ENCODE results near the gene TBC1D10A. TPM values are rescaled to one million over a fixed set of nuclear protein-coding genes. Genes with fewer than 3 reads are reported as not detected.

The TBC1D10A gene
- total RNA-seq, 2 experiments from 2014 or later: 20.5 to 21.1 TPM

DNA sequence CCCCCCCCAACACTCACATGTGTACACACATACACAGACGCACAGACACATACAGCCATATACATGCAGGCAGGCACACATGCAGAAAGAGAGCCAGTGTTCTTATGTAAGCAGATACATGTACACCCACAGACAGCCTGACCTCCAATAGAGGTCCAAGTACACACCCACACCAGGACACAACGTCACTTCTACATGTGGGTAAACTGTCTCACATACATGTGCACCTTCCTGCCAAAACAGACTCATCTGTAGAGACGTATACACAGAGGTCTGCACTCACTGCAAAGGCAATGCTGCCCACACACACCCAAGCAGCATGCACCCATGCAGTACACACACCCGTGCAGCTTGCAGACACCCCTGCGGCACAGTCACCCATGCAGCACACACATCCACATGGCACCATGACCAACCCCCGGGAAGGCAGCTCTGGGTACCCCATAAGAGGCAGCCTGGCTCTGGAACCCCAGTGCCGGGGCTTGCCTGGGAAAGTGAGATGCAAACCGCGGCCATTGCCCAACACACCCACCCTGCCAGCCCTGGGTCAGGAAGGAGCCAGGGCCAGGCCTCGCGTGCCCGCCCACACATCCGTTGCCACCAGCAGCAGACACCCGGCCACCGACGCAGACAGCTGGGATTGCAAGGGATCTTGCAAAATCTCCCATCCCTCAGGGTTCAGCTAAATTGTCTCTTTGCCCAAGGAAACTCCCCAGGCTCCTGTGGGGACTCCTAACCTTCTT is 47.5 kb downstream of the TBC1D10A start:
- TF ChIP-seq, protein P1, sequence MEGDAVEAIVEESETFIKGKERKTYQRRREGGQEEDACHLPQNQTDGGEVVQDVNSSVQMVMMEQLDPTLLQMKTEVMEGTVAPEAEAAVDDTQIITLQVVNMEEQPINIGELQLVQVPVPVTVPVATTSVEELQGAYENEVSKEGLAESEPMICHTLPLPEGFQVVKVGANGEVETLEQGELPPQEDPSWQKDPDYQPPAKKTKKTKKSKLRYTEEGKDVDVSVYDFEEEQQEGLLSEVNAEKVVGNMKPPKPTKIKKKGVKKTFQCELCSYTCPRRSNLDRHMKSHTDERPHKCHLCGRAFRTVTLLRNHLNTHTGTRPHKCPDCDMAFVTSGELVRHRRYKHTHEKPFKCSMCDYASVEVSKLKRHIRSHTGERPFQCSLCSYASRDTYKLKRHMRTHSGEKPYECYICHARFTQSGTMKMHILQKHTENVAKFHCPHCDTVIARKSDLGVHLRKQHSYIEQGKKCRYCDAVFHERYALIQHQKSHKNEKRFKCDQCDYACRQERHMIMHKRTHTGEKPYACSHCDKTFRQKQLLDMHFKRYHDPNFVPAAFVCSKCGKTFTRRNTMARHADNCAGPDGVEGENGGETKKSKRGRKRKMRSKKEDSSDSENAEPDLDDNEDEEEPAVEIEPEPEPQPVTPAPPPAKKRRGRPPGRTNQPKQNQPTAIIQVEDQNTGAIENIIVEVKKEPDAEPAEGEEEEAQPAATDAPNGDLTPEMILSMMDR (IDR thresholded peaks at IDR 0.05): no peak
- intact Hi-C loops (cut with micrococcal nuclease): no loop called here
- H3K36me3 Mint-ChIP-seq (ENCODE audit: low read depth): no peaks in the 10 kb centered on the region

DNA sequence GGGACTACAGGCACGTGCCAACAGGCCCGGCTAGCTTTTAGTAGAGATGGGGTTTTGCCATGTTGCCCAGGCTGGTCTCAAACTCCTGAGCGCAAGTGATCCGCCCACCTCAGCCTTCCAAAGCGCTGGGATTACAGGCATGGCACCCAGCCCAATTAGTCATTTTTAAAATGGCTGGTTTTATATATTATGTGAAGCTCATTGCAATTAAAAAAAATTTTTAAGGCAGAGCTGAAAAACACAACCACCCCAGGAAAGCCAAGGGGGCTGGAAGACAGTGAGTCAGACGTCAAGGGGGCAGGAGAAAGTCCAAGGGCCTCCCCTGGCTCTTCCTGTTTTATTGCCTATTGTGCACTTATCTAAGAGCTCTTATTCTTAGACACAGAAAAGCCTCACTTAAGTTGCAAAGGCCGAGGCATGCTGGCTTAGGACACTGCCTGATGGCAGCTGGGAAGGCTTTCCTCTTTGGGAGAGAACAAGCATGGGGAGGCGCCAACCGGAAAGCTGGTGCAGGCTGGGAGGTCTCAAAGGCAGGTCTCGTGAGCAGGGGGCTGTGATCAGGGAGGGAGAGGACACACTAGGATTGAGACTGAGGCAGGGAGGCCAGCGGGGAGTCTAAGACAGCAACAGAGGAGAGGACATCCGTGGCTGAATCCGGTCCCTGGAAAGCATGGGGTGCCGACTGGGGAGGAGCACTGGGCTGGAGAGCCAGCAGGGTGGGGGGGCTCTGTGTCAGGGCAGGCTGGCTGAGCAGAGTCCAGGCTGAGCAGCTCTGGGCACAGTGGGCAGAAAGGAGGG is 49.0 kb downstream of the TBC1D10A start:
- Mint-ChIP-seq H3K27me3 (no peaks in the 10 kb centered on the region), H3K4me1 (ENCODE audit: low read depth) (peaks cover 46% of the 10 kb centered on the region), H3K9me3 (no peaks in the 10 kb centered on the region), H3K4me3 (no peak overlapping the region), H3K27ac (no peak overlapping the region), H3K36me3 (ENCODE audit: low read depth) (no peaks in the 10 kb centered on the region)
- no peak for ATAC-seq
- POLR2A ChIA-PET: interaction anchor here (1.1 to 3.8 kb wide), 3 partner anchors 8 to 14 kb away, joined by 3 to 14 read pairs (median 4); no protein-coding TSS in a partner anchor
- no peak for DNase-seq
- intact Hi-C loops (cut with micrococcal nuclease): no loop called here
- TF ChIP-seq, protein P1 (IDR thresholded peaks at IDR 0.05): no peak
- CTCF ChIA-PET: interaction anchor here (1.0 to 5.0 kb wide), 5 partner anchors 10 to 170 kb away, joined by 3 to 18 read pairs (median 4); no protein-coding TSS in a partner anchor

More for the DNA sequence above, 47.5 kb downstream of the TBC1D10A start:
- Mint-ChIP-seq H3K9me3 (no peaks in the 10 kb centered on the region), H3K27me3 (no peaks in the 10 kb centered on the region), H3K4me1 (ENCODE audit: low read depth) (peaks cover 48% of the 10 kb centered on the region), H3K4me3 (no peak overlapping the region), H3K27ac (no peak overlapping the region)
- POLR2A ChIA-PET: interaction anchor here (0.8 to 3.8 kb wide), 4 partner anchors 8 to 147 kb away, joined by 4 to 14 read pairs (median 4); no protein-coding TSS in a partner anchor
- CTCF ChIA-PET: interaction anchor here (1.2 to 5.0 kb wide), 9 partner anchors 9 to 171 kb away, joined by 3 to 18 read pairs (median 4); partner anchors contain the start of gene CASTOR1
- no peak for DNase-seq
- no peak for ATAC-seq

DNA sequence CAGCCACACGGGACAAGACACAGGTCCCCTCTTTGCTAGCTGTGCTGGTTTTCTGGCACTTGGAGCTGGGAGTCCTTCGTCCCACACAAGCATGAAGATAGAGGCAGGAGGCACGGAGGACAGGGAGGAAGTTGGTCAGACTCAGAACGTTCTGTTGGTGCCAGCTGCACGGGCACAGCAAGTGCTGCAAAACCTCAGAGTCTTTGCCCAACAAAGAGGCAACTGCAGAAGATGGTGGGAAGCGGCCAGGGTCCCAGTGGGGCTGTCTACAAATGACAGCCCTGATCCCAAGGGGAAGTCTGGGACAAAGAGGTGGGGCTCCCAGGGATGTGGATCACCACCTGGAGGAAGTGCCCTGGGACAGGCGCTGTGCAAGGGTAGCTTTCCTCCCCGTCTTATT is 50.7 kb downstream of the TBC1D10A start:
- H3K27ac Mint-ChIP-seq: peak overlapping the region; percentile 12
- no peaks in the 10 kb centered on the region for H3K36me3 Mint-ChIP-seq (ENCODE audit: low read depth)
- H3K27me3 Mint-ChIP-seq: no peaks in the 10 kb centered on the region
- TF ChIP-seq, protein P1 (IDR thresholded peaks at IDR 0.05): no peak
- peaks cover 45% of the 10 kb centered on the region for H3K4me1 Mint-ChIP-seq (ENCODE audit: low read depth)
- H3K9me3 Mint-ChIP-seq: no peaks in the 10 kb centered on the region
- intact Hi-C loops (cut with micrococcal nuclease): no loop called here
- ChIA-PET CTCF (interaction anchor here (0.8 to 5.0 kb wide), 3 partner anchors 12 to 168 kb away, joined by 3 to 16 read pairs (median 4); no protein-coding TSS in a partner anchor), POLR2A (interaction anchor here (0.6 to 1.7 kb wide), 2 partner anchors 10 to 131 kb away, joined by 3 to 4 read pairs; no protein-coding TSS in a partner anchor)
- DNase-seq (no peak), ATAC-seq (no peak)
- peak overlapping the region; percentile 18 for H3K4me3 Mint-ChIP-seq

DNA sequence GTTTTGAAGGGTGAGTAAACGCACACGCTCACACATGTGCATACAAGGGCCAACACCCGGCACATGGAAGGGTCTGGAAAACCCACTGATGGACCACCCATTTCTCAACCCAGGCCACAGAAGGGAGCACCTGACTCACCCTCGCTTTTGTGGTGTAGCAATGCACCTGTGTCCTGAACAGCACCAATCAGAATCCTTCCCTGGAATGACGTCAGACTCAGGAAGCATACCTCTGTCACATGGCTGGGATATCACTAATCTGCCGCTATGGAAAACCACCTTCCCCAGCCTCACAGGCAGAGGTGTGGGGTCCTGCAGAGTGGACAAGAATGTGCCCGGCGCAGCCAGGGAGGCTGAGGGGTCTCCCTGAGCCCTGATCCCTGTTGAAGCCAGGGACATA is 51.1 kb downstream of the TBC1D10A start:
- Mint-ChIP-seq H3K4me1 (ENCODE audit: low read depth) (peaks cover 45% of the 10 kb centered on the region), H3K27me3 (no peaks in the 10 kb centered on the region), H3K4me3 (peak overlapping the region; percentile 18), H3K36me3 (ENCODE audit: low read depth) (no peaks in the 10 kb centered on the region), H3K27ac (peak overlapping the region; percentile 12), H3K9me3 (no peaks in the 10 kb centered on the region)
- POLR2A ChIA-PET: interaction anchor here (0.6 to 1.7 kb wide), 2 partner anchors 10 to 130 kb away, joined by 3 to 4 read pairs; no protein-coding TSS in a partner anchor
- CTCF ChIA-PET: interaction anchor here (1.0 to 5.0 kb wide), 2 partner anchors 13 to 168 kb away, joined by 4 to 16 read pairs; no protein-coding TSS in a partner anchor
- ATAC-seq (peak; percentile 67), DNase-seq (peak; percentile 59)
- TF ChIP-seq, protein P1 (IDR thresholded peaks at IDR 0.05): no peak
- intact Hi-C loops (cut with micrococcal nuclease): no loop called here
